Measurements from ENCODE around the gene JAZF1.

The JAZF1 gene

DNA sequence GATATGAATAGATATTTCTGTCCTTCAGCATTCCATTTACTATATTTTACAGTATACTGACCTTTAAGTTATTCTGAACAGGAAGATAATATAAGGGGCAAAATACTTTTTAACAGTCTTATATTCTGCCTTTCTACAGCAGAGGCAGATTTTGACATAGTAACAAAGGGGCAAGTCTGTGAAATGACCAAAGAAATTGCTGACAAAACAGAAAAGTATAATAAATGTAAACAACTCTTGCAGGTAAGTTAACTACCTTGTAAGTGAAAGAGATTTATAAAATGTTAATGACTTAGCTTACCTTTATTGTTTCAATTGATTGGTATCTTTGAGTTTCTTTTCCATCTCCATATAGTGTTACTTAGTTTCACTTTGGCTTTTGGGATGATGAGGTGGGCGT lies 384.6 kb downstream of the JAZF1 start:
- DNase-seq, result no peak

DNA sequence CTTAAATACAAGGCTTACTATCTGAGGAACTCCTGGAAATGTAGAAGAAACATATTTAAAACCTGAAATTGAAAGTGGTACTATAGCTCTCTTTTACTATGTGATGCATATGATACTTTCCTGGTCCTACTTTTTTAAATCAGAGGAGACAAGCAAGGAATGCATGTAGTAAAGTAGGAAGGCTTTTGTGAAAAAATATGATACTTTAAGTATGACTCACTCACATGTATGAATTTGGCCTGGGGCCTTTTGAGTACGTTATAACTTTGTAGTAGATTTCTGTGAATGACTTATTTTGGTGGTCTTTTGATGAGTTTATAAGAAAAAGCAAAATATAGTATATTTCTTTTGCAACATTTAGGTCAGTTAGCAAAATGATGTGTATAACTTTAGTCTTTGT lies 386.8 kb downstream of the JAZF1 start:
- no peak for DNase-seq

- DNase-seq, result no peak
Measured at GRCh38 chr7:27788437-27788836, 392.2 kb downstream of the JAZF1 start.

DNA sequence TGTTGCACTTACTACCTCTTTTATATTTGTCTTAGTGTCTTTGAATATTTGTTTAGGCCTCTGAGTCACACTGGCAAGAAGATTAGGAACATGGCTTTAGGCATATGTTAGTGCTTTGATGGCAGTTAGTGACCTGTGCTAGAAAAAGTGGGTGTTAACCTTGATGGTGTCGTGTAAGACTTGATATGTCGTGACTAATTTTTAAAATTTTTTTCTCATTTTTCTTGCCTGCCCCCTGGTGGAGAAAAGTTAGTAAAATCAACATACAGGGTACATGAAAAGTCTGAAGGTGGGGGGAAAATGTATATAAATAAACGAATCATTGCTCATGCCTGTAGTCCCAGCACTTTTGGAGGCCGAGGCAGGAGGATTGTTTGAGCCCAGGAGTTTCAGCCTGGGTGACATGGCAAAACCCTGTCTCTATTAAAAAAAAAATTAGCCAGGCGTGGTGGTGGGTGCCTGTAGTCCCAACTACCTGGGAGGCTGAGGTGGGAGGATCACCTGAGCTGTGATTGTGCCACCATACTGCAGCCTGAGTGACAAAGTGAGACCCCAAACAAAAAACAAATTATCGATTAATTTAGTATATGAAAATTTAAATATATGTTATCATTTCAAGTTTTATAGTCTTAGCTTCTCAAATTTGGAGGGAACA lies 396.1 kb downstream of the JAZF1 start:
- peak; percentile 15 for DNase-seq

DNA sequence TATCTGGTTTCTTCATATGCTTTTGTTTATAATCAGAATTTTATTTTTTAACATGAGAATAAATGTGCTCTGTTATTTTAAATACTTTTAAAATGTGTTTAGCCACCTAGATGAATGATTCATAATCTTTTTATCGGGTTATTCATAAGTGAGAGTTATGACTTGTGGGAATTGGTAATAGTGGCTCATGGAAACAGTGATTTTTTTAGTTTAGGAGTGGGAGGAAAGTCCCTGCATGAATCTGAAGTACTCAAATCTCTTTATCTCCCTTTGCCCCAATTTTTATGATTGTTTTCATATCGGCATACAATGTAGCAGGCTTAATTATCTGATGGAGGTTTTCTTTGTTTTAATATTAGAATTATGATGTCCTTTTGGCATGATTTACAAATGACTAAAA lies 397.7 kb downstream of the JAZF1 start:
- DNase-seq, result no peak

DNA sequence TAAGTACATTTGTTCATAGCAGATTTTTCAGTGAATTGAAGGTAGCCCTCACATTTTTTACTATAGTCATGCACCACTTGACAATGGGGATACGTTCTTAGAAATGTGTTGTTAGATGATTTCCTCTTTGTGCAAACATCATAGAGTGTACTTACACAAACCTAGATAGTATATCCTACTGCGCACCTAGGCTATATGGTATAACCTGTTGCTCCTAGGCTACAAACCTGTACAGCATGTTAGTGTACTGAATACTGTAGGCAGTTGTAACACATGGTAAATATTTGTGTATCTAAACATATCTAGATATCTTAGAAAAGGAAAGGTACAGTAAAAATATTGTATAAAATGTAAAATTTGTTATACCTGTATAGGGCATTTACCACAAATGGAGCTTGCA lies 399.4 kb downstream of the JAZF1 start:
- DNase-seq, result no peak
